ACC112 (cell line): ENCODE data around the gene PRKN.

Experiments used
- H2AFZ ChIP-seq: fragments of 200-600 bp; sonication (generic); one replicate; pipeline ENCODE4 v1.6.0; 2017; ENCODE audit warnings: antibody characterized with exemption, low read length; ENCODE audit not compliant: unreplicated experiment
- H3K27ac ChIP-seq: fragments of 200-600 bp; sonication (generic); 2 replicates; pipeline ENCODE4 v1.5.1; 2014; ENCODE audit warnings: low read depth, mild to moderate bottlenecking, antibody characterized with exemption, low read length, moderate library complexity
- H3K27me3 ChIP-seq: fragments of 200-600 bp; sonication (generic); 2 replicates; pipeline ENCODE4 v1.6.1; 2014; ENCODE audit warnings: mild to moderate bottlenecking, antibody characterized with exemption, low read length, moderate library complexity, mixed read lengths; ENCODE audit not compliant: insufficient read depth
- H3K36me3 ChIP-seq: fragments of 200-600 bp; sonication (generic); 2 replicates; pipeline ENCODE4 v1.6.1; 2016; ENCODE audit warnings: mild to moderate bottlenecking, antibody characterized with exemption, low read length, moderate library complexity, mixed read lengths; ENCODE audit not compliant: insufficient read depth
- H3K4me1 ChIP-seq: fragments of 200-600 bp; sonication (generic); one replicate; pipeline ENCODE4 v1.6.1; 2016; ENCODE audit warnings: low read length, mixed read lengths; ENCODE audit not compliant: insufficient read depth, unreplicated experiment, control insufficient read depth
- H3K4me3 ChIP-seq: fragments of 200-600 bp; sonication (generic); 2 replicates; pipeline ENCODE4 v1.5.1; 2014; ENCODE audit warnings: mild to moderate bottlenecking, low read depth, low read length
- H3K79me2 ChIP-seq: fragments of 200-600 bp; sonication (generic); one replicate; pipeline ENCODE4 v1.6.0; 2016; ENCODE audit warnings: low read length; ENCODE audit not compliant: control insufficient read depth, unreplicated experiment, insufficient read depth

The PRKN gene

DNA sequence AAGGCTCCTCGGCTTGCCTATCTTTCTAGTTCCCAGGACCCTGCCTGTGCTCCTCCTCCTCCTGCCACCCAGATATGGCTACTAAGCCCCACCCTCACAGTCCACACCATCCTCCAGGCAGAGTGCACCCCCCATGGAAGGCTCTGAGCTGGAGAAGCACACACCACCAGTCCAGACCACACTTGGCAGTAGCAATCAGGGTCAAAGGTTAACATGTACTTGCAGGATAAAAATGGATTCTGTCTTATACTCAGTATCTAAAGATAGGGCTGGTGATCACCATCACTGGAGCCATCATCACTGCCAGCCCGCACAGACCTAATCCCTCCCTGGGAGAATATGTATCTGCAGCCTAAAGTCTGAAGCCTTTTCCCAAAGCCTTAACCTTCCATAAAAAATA, 83.4 kb downstream of the PRKN start:
- no peak overlapping the region for H3K27ac ChIP-seq
- no peaks in the 10 kb centered on the region for H3K27me3 ChIP-seq
- H2AFZ ChIP-seq, result no peak overlapping the region

DNA sequence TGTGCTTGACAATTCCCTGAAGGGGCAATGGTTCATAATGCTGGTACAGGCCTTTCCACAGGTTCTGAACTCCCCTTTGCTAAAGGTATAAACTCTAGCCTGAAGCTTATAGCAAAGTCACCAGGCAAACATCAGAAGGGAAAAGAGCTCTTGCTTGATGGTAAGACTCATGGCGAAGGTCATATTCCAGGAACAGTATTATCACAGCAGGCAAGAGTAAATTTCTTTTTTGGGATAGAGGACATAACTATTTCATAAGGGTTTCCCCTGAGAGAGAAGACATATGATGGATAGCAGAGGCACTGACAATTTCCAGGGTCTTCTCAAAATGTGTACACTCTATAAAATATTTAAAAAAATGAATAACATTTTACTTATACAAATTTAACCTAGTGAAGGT, 86.8 kb downstream of the PRKN start:
- no peaks in the 10 kb centered on the region for H3K27me3 ChIP-seq
- H2AFZ ChIP-seq, result no peak overlapping the region
- H3K79me2 ChIP-seq, result no peaks in the 10 kb centered on the region
- no peak overlapping the region for H3K27ac ChIP-seq
- no peaks in the 10 kb centered on the region for H3K4me1 ChIP-seq
- H3K36me3 ChIP-seq, result no peaks in the 10 kb centered on the region
- H3K4me3 ChIP-seq, result no peak overlapping the region

More for the DNA sequence above, 83.4 kb downstream of the PRKN start:
- Histone ChIP-seq H3K4me1 (no peaks in the 10 kb centered on the region), H3K79me2 (no peaks in the 10 kb centered on the region), H3K36me3 (no peaks in the 10 kb centered on the region), H3K4me3 (no peak overlapping the region)

DNA sequence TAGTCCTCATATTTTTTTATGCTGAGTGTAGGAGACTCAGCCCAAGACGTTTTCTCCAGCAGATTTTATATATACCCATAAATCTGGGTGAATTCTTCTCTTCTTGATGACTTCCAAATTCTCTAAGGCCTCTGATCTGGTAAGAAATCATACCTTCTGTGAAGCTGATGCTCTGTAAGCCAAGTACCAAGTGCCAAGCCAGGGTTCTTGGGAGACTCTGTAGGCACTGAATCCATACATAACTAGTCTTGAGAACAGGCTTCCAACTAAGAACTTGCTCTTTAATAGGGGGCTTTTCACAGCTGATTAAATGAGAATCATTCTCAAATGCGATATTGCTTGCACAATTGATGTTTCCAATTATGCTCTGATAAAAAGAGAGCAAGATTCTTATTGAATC, 87.6 kb downstream of the PRKN start:
- Histone ChIP-seq H3K36me3 (no peaks in the 10 kb centered on the region), H3K4me3 (no peak overlapping the region), H3K27me3 (no peaks in the 10 kb centered on the region), H3K79me2 (no peaks in the 10 kb centered on the region), H2AFZ (no peak overlapping the region), H3K27ac (no peak overlapping the region), H3K4me1 (no peaks in the 10 kb centered on the region)

DNA sequence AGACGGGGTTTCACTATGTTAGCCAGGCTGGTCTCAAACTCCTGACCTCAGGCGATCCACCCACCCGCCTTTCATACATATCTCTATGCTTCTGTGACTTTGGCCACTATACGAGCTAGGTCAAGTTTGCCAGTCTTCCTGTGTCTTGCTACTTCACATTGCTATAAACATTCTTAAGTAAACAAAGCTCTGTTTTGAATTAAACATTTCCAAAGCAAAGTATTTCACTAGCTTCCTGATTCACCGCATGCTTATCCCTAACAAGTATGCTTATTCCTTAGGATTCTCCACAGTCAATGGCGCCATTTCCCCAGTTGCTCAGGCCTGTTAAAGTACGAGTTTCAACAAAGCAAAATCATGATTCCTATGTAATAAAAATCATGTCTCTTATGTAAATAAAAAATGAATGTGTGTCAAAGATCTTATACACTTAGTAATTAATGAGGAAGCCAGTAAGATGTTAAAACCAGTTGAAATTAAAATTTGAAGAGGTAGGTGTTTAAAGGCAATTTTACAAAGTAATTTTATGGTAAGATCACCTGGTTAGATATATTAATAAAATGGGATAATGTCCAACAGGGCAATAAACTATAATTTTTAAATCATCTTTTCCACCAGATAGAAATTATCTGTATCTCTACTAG, 88.5 kb downstream of the PRKN start:
- H3K36me3 ChIP-seq, result no peaks in the 10 kb centered on the region
- no peak overlapping the region for H3K27ac ChIP-seq
- no peaks in the 10 kb centered on the region for H3K79me2 ChIP-seq
- no peaks in the 10 kb centered on the region for H3K27me3 ChIP-seq
- H2AFZ ChIP-seq, result no peak overlapping the region
- no peaks in the 10 kb centered on the region for H3K4me1 ChIP-seq
- H3K4me3 ChIP-seq, result no peak overlapping the region

DNA sequence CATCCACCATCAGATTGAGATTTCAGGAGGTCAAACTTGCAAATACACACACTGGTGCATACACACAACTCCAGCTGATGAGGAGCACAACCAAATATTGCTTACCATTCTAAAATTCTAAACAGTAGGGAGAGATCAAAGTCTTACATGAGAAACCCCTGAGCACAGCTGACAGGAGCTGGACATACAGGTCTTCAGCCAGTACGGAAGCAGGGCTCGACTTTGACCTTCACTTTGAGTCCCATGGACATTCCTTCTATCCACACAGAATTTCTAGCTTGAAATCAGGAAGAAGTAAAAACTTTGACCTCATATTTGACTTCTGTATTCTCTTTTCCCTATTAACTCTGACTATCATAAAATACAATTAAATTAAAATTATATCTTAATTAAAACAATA, 90.2 kb downstream of the PRKN start:
- Histone ChIP-seq H3K27me3 (no peaks in the 10 kb centered on the region), H3K79me2 (no peaks in the 10 kb centered on the region), H3K36me3 (no peaks in the 10 kb centered on the region), H3K4me1 (no peaks in the 10 kb centered on the region), H3K27ac (no peak overlapping the region), H3K4me3 (no peak overlapping the region), H2AFZ (no peak overlapping the region)

DNA sequence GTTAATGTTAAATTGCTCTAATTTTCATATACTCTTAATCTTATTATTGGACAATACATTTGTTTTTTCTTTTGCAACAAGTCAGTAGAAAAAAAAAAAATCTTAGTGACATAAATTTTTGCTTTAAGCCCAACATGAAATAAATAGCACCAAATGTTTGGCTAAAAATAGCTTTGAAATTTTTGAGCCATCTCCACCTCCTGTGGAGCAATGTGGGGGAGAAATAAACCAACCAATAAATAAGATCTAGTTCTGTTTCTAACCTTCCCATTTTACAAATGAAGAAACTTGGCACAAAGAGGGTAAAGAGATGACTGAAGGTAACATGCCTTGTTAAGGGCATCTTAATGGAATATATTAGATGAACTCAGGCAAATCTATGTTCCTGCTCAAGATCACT, 91.4 kb downstream of the PRKN start:
- no peak overlapping the region for H2AFZ ChIP-seq
- H3K4me3 ChIP-seq, result no peak overlapping the region
- no peaks in the 10 kb centered on the region for H3K27me3 ChIP-seq
- H3K36me3 ChIP-seq, result no peaks in the 10 kb centered on the region
- H3K27ac ChIP-seq, result no peak overlapping the region
- no peaks in the 10 kb centered on the region for H3K4me1 ChIP-seq
- no peaks in the 10 kb centered on the region for H3K79me2 ChIP-seq

DNA sequence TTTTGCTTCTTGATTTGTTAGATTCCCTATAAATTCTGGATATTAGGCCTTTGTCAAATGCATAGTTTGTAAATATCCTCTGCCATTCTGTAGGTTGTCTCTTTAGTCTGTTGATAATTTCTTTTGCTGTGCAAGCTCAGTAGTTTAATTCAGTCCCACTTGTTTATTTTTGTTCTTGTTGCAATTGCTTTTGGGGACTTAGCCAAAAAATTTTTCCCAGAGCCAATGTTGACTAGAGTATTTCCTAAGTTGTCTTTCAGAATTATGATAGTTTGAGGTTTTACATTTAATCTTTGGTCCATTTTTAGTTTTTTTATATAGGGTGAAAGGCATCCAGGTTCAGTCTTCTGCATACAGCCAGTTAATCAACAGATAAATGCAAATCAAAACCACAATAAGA, 96.0 kb downstream of the PRKN start:
- no peak overlapping the region for H2AFZ ChIP-seq
- H3K36me3 ChIP-seq, result no peaks in the 10 kb centered on the region
- H3K4me3 ChIP-seq, result no peak overlapping the region
- H3K79me2 ChIP-seq, result no peaks in the 10 kb centered on the region
- no peaks in the 10 kb centered on the region for H3K27me3 ChIP-seq
- no peaks in the 10 kb centered on the region for H3K4me1 ChIP-seq
- no peak overlapping the region for H3K27ac ChIP-seq

DNA sequence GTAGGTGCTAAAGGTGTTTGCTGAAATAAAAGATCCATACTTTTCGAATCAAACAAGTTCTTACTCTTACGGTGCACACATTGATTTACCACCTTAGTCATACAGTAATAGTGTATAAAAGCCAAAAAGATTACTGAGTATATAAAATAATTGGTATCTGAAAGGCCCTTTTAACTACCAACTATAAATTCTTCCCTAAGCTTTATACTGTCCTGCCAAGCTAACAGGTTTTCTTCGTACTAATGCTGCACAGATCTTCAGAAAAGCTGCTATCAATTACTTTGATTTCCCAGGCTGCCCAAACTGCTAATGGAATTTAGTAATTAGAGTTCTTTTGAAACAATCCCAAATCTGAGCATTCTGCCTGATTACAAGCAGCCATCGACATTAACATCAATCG, 97.5 kb downstream of the PRKN start:
- Histone ChIP-seq H3K27ac (no peak overlapping the region), H3K79me2 (no peaks in the 10 kb centered on the region), H3K4me1 (no peaks in the 10 kb centered on the region), H3K36me3 (no peaks in the 10 kb centered on the region), H2AFZ (no peak overlapping the region), H3K4me3 (no peak overlapping the region), H3K27me3 (no peaks in the 10 kb centered on the region)

DNA sequence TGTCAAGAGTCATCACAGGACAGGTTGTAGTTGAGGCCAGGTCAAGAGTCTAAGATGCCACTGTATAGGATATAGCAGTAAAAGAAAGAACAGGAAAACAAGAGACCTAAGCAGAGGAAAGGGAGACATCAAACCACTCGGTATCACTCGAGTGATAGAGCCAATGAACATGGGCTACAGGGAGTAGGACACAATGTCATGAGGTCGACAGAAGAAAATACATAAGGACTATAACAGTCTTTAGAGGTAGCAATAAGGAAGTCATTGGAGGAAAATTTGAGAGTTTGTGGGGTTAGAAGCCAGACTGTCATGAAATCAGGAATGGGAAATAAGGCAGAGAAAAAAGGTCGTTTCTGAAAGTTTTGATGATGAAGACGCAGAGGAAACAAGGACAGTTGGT, 99.7 kb downstream of the PRKN start:
- Histone ChIP-seq H3K27me3 (no peaks in the 10 kb centered on the region), H3K36me3 (no peaks in the 10 kb centered on the region), H3K4me3 (no peak overlapping the region), H3K4me1 (no peaks in the 10 kb centered on the region), H2AFZ (no peak overlapping the region), H3K79me2 (no peaks in the 10 kb centered on the region), H3K27ac (no peak overlapping the region)

DNA sequence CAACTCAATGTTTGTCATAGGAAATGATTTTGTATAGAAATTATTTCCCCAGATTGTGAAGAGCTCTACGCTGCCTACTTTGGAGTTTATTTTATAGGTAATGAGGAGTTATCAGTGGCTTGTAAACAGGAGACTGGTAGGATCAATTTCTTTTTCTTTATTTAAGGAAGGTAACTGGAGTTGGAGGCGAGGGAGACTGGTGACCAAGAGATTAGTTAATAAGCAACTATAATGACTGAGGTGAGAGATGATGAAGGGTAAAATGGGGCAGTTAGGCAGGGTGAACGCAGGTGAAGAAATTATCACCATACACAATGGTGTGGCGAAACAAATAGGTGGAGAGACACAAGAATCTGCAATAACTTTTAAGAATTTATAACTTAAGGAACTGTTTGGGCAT, 100.2 kb downstream of the PRKN start:
- Histone ChIP-seq H3K27me3 (no peaks in the 10 kb centered on the region), H3K4me3 (no peak overlapping the region), H3K79me2 (no peaks in the 10 kb centered on the region), H3K36me3 (no peaks in the 10 kb centered on the region), H2AFZ (no peak overlapping the region), H3K27ac (no peak overlapping the region), H3K4me1 (no peaks in the 10 kb centered on the region)

DNA sequence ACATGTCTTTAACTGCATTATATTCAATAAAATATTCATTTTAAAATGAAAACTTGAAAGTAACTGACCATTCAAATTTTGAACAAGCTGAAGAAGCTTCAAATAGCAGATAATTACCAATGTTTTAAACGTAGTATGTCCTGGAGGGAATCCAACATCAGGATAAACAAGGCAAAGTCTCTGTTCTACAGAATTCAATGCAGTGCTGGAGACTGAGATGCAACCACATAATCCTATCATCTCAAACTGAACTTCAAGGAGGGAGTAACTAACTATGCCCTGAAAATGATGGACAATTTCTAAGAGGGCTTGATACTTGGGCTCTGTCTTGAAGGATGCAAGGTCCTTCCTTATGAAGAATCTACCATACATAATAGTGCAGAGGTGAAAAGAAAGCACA, 100.7 kb downstream of the PRKN start:
- no peak overlapping the region for H3K27ac ChIP-seq
- no peak overlapping the region for H2AFZ ChIP-seq
- no peaks in the 10 kb centered on the region for H3K36me3 ChIP-seq
- H3K27me3 ChIP-seq, result no peaks in the 10 kb centered on the region
- no peaks in the 10 kb centered on the region for H3K4me1 ChIP-seq
- no peaks in the 10 kb centered on the region for H3K79me2 ChIP-seq
- H3K4me3 ChIP-seq, result no peak overlapping the region
